Right renal pelvis (tissue), 4 donors: ENCODE results near the gene SLK. TPM values are rescaled to one million over a fixed set of nuclear protein-coding genes. Genes with fewer than 3 reads are reported as not detected.

Experiments
- DNase-seq, 4 donors: peaks; one replicate each; pipeline ENCODE4 v3.0.0-alpha.2; 2013; ENCODE audit warnings: low read depth in 4 of 4, low spot score in 3 of 4, missing footprints in 1 of 4
- polyA plus RNA-seq, 4 donors: library from polyadenylated mRNA; unstranded; fragments of 120-200 nt; gene quantifications; one replicate each; pipeline ENCODE4 v1.2.1, GENCODE V29; 2013; ENCODE audit not compliant: insufficient read length in 4 of 4

SLK gene
- polyA plus RNA-seq, 4 donors, result 56.5 to 71.2 (median 66.4) TPM

- no peak for DNase-seq
These were observed 64.7 kb downstream of the SLK start for GRCh38 chr10:104031631-104032030.

- no peak for DNase-seq
These were observed 65.3 kb downstream of the SLK start for GRCh38 chr10:104032144-104032775.

- no peak for DNase-seq
These were observed 66.5 kb downstream of the SLK start for GRCh38 chr10:104033401-104033930.

- no peak for DNase-seq
These were observed 67.0 kb downstream of the SLK start for GRCh38 chr10:104033966-104034365.

GRCh38 chr10:104034401-104035193 is 67.7 kb downstream of the SLK start:
- no peak for DNase-seq

GRCh38 chr10:104035194-104036068 is 68.5 kb downstream of the SLK start:
- no peak for DNase-seq

GRCh38 chr10:104036069-104036384 is 69.1 kb downstream of the SLK start:
- DNase-seq, result no peak

GRCh38 chr10:104036518-104037260 is 69.7 kb downstream of the SLK start:
- no peak for DNase-seq

- no peak for DNase-seq
These were observed 70.5 kb downstream of the SLK start for GRCh38 chr10:104037261-104037951.

GRCh38 chr10:104038537-104038936 is 71.6 kb downstream of the SLK start:
- no peak for DNase-seq

- no peak for DNase-seq
These were observed 72.2 kb downstream of the SLK start for GRCh38 chr10:104038958-104039752.

GRCh38 chr10:104040382-104040781 is 73.4 kb downstream of the SLK start:
- DNase-seq, result no peak

GRCh38 chr10:104040862-104041789 is 74.2 kb downstream of the SLK start:
- no peak for DNase-seq

GRCh38 chr10:104041891-104042535 is 75.1 kb downstream of the SLK start:
- no peak for DNase-seq

GRCh38 chr10:104043185-104043830 is 76.4 kb downstream of the SLK start:
- DNase-seq, result no peak

GRCh38 chr10:104043854-104044253 is 76.9 kb downstream of the SLK start:
- no peak for DNase-seq
